ENCODE results near the gene PCDH9.

The PCDH9 gene

GRCh38 chr13:66518068-66518467 is 712.1 kb downstream of the PCDH9 start:
- Histone ChIP-seq H3K4me1 (ENCODE audit: control insufficient read depth in 1 of 2, insufficient read depth in 2 of 2, low read length in 2 of 2) (no peaks in the 10 kb centered on the region), H4K12ac (ENCODE audit: low read depth, low read length) (no peak overlapping the region), H3K4me2 (ENCODE audit: low read length) (no peak overlapping the region), H3K79me2 (ENCODE audit: control insufficient read depth, insufficient read depth, low read length, poor library complexity) (no peaks in the 10 kb centered on the region), H3K4ac (ENCODE audit: low read depth, low read length) (no peak overlapping the region), H3K27me3 (ENCODE audit: insufficient read depth, low read length) (no peaks in the 10 kb centered on the region), H3K79me1 (ENCODE audit: low read length) (no peaks in the 10 kb centered on the region), H3K23ac (ENCODE audit: low read length) (no peak overlapping the region), H4K91ac (ENCODE audit: low read depth, low read length) (no peak overlapping the region), H2AK5ac (ENCODE audit: low read length) (no peak overlapping the region), H3K18ac (ENCODE audit: low read length) (no peak overlapping the region), H3K9me3 (ENCODE audit: insufficient read depth, low read depth, low read length) (no peaks in the 10 kb centered on the region), H3K14ac (ENCODE audit: low read length) (no peak overlapping the region), H4K8ac (ENCODE audit: low read depth, low read length) (no peak overlapping the region), H2BK5ac (ENCODE audit: low read depth, low read length, poor library complexity) (no peak overlapping the region), H2BK120ac (ENCODE audit: insufficient read depth, low read length, poor library complexity) (no peak overlapping the region), H3K4me3 (ENCODE audit: low read depth, low read length) (no peak overlapping the region), H2AFZ (ENCODE audit: insufficient read depth, low read length, poor library complexity) (no peak overlapping the region), H3K9ac (ENCODE audit: low read length) (no peak overlapping the region), H3K36me3 (ENCODE audit: control insufficient read depth in 1 of 2, insufficient read depth in 2 of 2, low read length in 2 of 2) (no peaks in the 10 kb centered on the region), H2BK12ac (ENCODE audit: low read length) (no peak overlapping the region), H3K27ac (ENCODE audit: low read depth, low read length) (no peak overlapping the region)
- DNase-seq, result no peak
- WGBS (ENCODE audit: extremely low coverage, insufficient coverage, insufficient read length), result no CpG with 5 or more reads among the region's 2 CpGs

- H3K79me2 ChIP-seq (ENCODE audit: control insufficient read depth, insufficient read depth, low read length, poor library complexity), result no peaks in the 10 kb centered on the region
- WGBS (ENCODE audit: extremely low coverage, insufficient coverage, insufficient read length), result no CpG with 5 or more reads among the region's 2 CpGs
Observed at GRCh38 chr13:66513728-66514127, 716.4 kb downstream of the PCDH9 start.

GRCh38 chr13:66509175-66509574 is 721.0 kb downstream of the PCDH9 start:
- WGBS (ENCODE audit: extremely low coverage, insufficient coverage, insufficient read length), result no CpG with 5 or more reads among the region's 1 CpG
- no peaks in the 10 kb centered on the region for H3K4me1 ChIP-seq (ENCODE audit: control insufficient read depth in 1 of 2, insufficient read depth in 2 of 2, low read length in 2 of 2)
- H3K4ac ChIP-seq (ENCODE audit: low read depth, low read length), result no peak overlapping the region

More at GRCh38 chr13:66513728-66514127, 716.4 kb downstream of the PCDH9 start:
- no peak overlapping the region for H2BK12ac ChIP-seq (ENCODE audit: low read length)
- no peak overlapping the region for H3K27ac ChIP-seq (ENCODE audit: low read depth, low read length)
- H3K4me2 ChIP-seq (ENCODE audit: low read length), result no peak overlapping the region
- H3K18ac ChIP-seq (ENCODE audit: low read length), result no peak overlapping the region
- H3K36me3 ChIP-seq (ENCODE audit: control insufficient read depth in 1 of 2, insufficient read depth in 2 of 2, low read length in 2 of 2), result no peaks in the 10 kb centered on the region
- H3K4me3 ChIP-seq (ENCODE audit: low read depth, low read length), result no peak overlapping the region
- no peak overlapping the region for H2AK5ac ChIP-seq (ENCODE audit: low read length)
- H3K23ac ChIP-seq (ENCODE audit: low read length), result no peak overlapping the region
- no peaks in the 10 kb centered on the region for H3K9me3 ChIP-seq (ENCODE audit: insufficient read depth, low read depth, low read length)
- no peak overlapping the region for H3K14ac ChIP-seq (ENCODE audit: low read length)
- H2BK120ac ChIP-seq (ENCODE audit: insufficient read depth, low read length, poor library complexity), result no peak overlapping the region
- H2BK5ac ChIP-seq (ENCODE audit: low read depth, low read length, poor library complexity), result no peak overlapping the region
- no peak overlapping the region for H3K4ac ChIP-seq (ENCODE audit: low read depth, low read length)
- no peaks in the 10 kb centered on the region for H3K79me1 ChIP-seq (ENCODE audit: low read length)
- H4K8ac ChIP-seq (ENCODE audit: low read depth, low read length), result no peak overlapping the region
- H3K4me1 ChIP-seq (ENCODE audit: control insufficient read depth in 1 of 2, insufficient read depth in 2 of 2, low read length in 2 of 2), result no peaks in the 10 kb centered on the region
- H3K9ac ChIP-seq (ENCODE audit: low read length), result no peak overlapping the region
- no peak overlapping the region for H2AFZ ChIP-seq (ENCODE audit: insufficient read depth, low read length, poor library complexity)
- no peak overlapping the region for H4K91ac ChIP-seq (ENCODE audit: low read depth, low read length)
- no peak for DNase-seq
- no peak overlapping the region for H4K12ac ChIP-seq (ENCODE audit: low read depth, low read length)
- H3K27me3 ChIP-seq (ENCODE audit: insufficient read depth, low read length), result no peaks in the 10 kb centered on the region

GRCh38 chr13:66508153-66508909 is 721.8 kb downstream of the PCDH9 start:
- Histone ChIP-seq H3K27ac (ENCODE audit: low read depth, low read length) (no peak overlapping the region), H3K4me1 (ENCODE audit: control insufficient read depth in 1 of 2, insufficient read depth in 2 of 2, low read length in 2 of 2) (no peaks in the 10 kb centered on the region), H3K4me3 (ENCODE audit: low read depth, low read length) (no peak overlapping the region), H3K9me3 (ENCODE audit: insufficient read depth, low read depth, low read length) (no peaks in the 10 kb centered on the region), H2BK12ac (ENCODE audit: low read length) (no peak overlapping the region), H3K18ac (ENCODE audit: low read length) (no peak overlapping the region), H3K36me3 (ENCODE audit: control insufficient read depth in 1 of 2, insufficient read depth in 2 of 2, low read length in 2 of 2) (no peaks in the 10 kb centered on the region), H4K91ac (ENCODE audit: low read depth, low read length) (no peak overlapping the region), H4K12ac (ENCODE audit: low read depth, low read length) (no peak overlapping the region), H3K27me3 (ENCODE audit: insufficient read depth, low read length) (no peaks in the 10 kb centered on the region), H4K8ac (ENCODE audit: low read depth, low read length) (no peak overlapping the region), H3K79me1 (ENCODE audit: low read length) (no peaks in the 10 kb centered on the region), H3K9ac (ENCODE audit: low read length) (no peak overlapping the region), H3K4me2 (ENCODE audit: low read length) (no peak overlapping the region), H2AFZ (ENCODE audit: insufficient read depth, low read length, poor library complexity) (no peak overlapping the region), H2BK5ac (ENCODE audit: low read depth, low read length, poor library complexity) (no peak overlapping the region), H2BK120ac (ENCODE audit: insufficient read depth, low read length, poor library complexity) (no peak overlapping the region), H3K23ac (ENCODE audit: low read length) (no peak overlapping the region), H3K79me2 (ENCODE audit: control insufficient read depth, insufficient read depth, low read length, poor library complexity) (no peaks in the 10 kb centered on the region), H3K14ac (ENCODE audit: low read length) (no peak overlapping the region), H2AK5ac (ENCODE audit: low read length) (no peak overlapping the region), H3K4ac (ENCODE audit: low read depth, low read length) (no peak overlapping the region)
- no CpG with 5 or more reads among the region's 4 CpGs for WGBS (ENCODE audit: extremely low coverage, insufficient coverage, insufficient read length)
- no peak for DNase-seq

More at GRCh38 chr13:66509175-66509574, 721.0 kb downstream of the PCDH9 start:
- no peak overlapping the region for H2BK120ac ChIP-seq (ENCODE audit: insufficient read depth, low read length, poor library complexity)
- no peak overlapping the region for H3K14ac ChIP-seq (ENCODE audit: low read length)
- no peak overlapping the region for H3K27ac ChIP-seq (ENCODE audit: low read depth, low read length)
- no peak overlapping the region for H4K12ac ChIP-seq (ENCODE audit: low read depth, low read length)
- no peak overlapping the region for H2BK12ac ChIP-seq (ENCODE audit: low read length)
- H3K4me2 ChIP-seq (ENCODE audit: low read length), result no peak overlapping the region
- no peaks in the 10 kb centered on the region for H3K9me3 ChIP-seq (ENCODE audit: insufficient read depth, low read depth, low read length)
- H3K18ac ChIP-seq (ENCODE audit: low read length), result no peak overlapping the region
- no peak overlapping the region for H3K23ac ChIP-seq (ENCODE audit: low read length)
- H3K36me3 ChIP-seq (ENCODE audit: control insufficient read depth in 1 of 2, insufficient read depth in 2 of 2, low read length in 2 of 2), result no peaks in the 10 kb centered on the region
- no peak overlapping the region for H3K9ac ChIP-seq (ENCODE audit: low read length)
- no peak overlapping the region for H4K8ac ChIP-seq (ENCODE audit: low read depth, low read length)
- H3K79me1 ChIP-seq (ENCODE audit: low read length), result no peaks in the 10 kb centered on the region
- no peaks in the 10 kb centered on the region for H3K27me3 ChIP-seq (ENCODE audit: insufficient read depth, low read length)
- H3K79me2 ChIP-seq (ENCODE audit: control insufficient read depth, insufficient read depth, low read length, poor library complexity), result no peaks in the 10 kb centered on the region
- no peak overlapping the region for H2BK5ac ChIP-seq (ENCODE audit: low read depth, low read length, poor library complexity)
- H2AK5ac ChIP-seq (ENCODE audit: low read length), result no peak overlapping the region
- H2AFZ ChIP-seq (ENCODE audit: insufficient read depth, low read length, poor library complexity), result no peak overlapping the region
- no peak overlapping the region for H3K4me3 ChIP-seq (ENCODE audit: low read depth, low read length)
- DNase-seq, result no peak
- no peak overlapping the region for H4K91ac ChIP-seq (ENCODE audit: low read depth, low read length)

Data from trophoblast cell (in vitro differentiated cells and primary cell).